ENCODE measurements around the gene EXOG. TPM values are rescaled to one million over a fixed set of nuclear protein-coding genes. Genes with fewer than 3 reads are reported as not detected.

Gene EXOG
- total and polyA plus RNA-seq, 7 donors = 2.9 to 14.5 (median 4.5) TPM

- DNase-seq (no peak), ATAC-seq (no peak)
- Histone ChIP-seq H3K27ac (no peak overlapping the region), H3K4me3 (no peak overlapping the region), H3K9me3 (no peaks in the 10 kb centered on the region), H3K4me1 (peaks cover 40% of the 10 kb centered on the region), H3K27me3 (ENCODE audit: insufficient read depth in 3 of 3, low read length in 2 of 3) (no peaks in the 10 kb centered on the region), H3K36me3 (ENCODE audit: insufficient read depth in 1 of 2, low read depth in 1 of 2) (peaks cover 0 to 15% of the 10 kb centered on the region in 2 donors)
- WGBS, 3 donors = 93 to 99% (median 98%) methylated on average over 2 of the region's 2 CpGs
- TF ChIP-seq, protein P1, sequence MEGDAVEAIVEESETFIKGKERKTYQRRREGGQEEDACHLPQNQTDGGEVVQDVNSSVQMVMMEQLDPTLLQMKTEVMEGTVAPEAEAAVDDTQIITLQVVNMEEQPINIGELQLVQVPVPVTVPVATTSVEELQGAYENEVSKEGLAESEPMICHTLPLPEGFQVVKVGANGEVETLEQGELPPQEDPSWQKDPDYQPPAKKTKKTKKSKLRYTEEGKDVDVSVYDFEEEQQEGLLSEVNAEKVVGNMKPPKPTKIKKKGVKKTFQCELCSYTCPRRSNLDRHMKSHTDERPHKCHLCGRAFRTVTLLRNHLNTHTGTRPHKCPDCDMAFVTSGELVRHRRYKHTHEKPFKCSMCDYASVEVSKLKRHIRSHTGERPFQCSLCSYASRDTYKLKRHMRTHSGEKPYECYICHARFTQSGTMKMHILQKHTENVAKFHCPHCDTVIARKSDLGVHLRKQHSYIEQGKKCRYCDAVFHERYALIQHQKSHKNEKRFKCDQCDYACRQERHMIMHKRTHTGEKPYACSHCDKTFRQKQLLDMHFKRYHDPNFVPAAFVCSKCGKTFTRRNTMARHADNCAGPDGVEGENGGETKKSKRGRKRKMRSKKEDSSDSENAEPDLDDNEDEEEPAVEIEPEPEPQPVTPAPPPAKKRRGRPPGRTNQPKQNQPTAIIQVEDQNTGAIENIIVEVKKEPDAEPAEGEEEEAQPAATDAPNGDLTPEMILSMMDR (IDR thresholded peaks at IDR 0.05) = no peak
- intact Hi-C loops (cut with DNase I) = no loop called here
Measured at GRCh38 chr3:38488949-38489348, 7.2 kb upstream of the EXOG start.

DNA sequence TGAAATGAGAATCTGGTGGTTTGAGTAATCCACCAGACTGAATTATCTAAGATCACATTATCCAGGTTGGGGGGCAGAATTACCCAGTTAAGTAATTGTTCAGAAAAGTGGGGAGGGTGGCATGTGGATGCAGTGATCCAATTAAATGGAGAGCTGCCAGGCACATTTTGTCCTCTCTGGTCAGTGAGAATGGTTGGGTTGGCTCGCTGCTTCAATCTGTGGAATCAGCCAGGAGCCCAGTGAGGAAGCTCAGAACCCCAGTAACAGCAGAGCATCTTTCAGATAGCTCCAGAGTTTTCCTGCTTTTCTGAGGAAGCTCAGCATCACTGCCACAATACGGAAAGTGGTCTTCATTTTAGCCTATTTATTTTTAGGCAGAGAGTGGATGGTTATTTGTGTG is 6.4 kb upstream of the EXOG start:
- H3K4me1 ChIP-seq = peaks cover 40% of the 10 kb centered on the region
- ATAC-seq (peak in 2 of 4 donors; percentile 53 to 73), DNase-seq (no peak)
- TF ChIP-seq, protein P1 (IDR thresholded peaks at IDR 0.05) = no peak
- H3K4me3 ChIP-seq = no peak overlapping the region
- no peak overlapping the region for H3K27ac ChIP-seq
- intact Hi-C loops (cut with DNase I) = loop anchor here in 1 of 2 donors (10.0 kb wide), 1 partner anchor 355 kb away; no protein-coding TSS in a partner anchor
- no peaks in the 10 kb centered on the region for H3K27me3 ChIP-seq (ENCODE audit: insufficient read depth in 3 of 3, low read length in 2 of 3)
- H3K9me3 ChIP-seq = no peaks in the 10 kb centered on the region
- H3K36me3 ChIP-seq (ENCODE audit: insufficient read depth in 1 of 2, low read depth in 1 of 2) = peaks cover 0 to 7% of the 10 kb centered on the region in 2 donors
- 45 to 79% (median 49%) methylated on average over 2 of the region's 2 CpGs for WGBS, 3 donors

- no peaks in the 10 kb centered on the region for H3K27me3 ChIP-seq (ENCODE audit: insufficient read depth in 3 of 3, low read length in 2 of 3)
- TF ChIP-seq, protein P1 (IDR thresholded peaks at IDR 0.05) = no peak
- no peak overlapping the region for H3K4me3 ChIP-seq
- H3K27ac ChIP-seq = no peak overlapping the region
- ATAC-seq (no peak), DNase-seq (no peak)
- peaks cover 40% of the 10 kb centered on the region for H3K4me1 ChIP-seq
- H3K36me3 ChIP-seq (ENCODE audit: insufficient read depth in 1 of 2, low read depth in 1 of 2) = no peaks in the 10 kb centered on the region
- intact Hi-C loops (cut with DNase I) = loop anchor here in 1 of 2 donors (10.0 kb wide), 1 partner anchor 354 kb away; no protein-coding TSS in a partner anchor
- no peaks in the 10 kb centered on the region for H3K9me3 ChIP-seq
- 53 to 76% (median 56%) methylated on average over 11 of the region's 11 CpGs for WGBS, 3 donors
Measured at GRCh38 chr3:38490281-38491030, 5.7 kb upstream of the EXOG start.

DNA sequence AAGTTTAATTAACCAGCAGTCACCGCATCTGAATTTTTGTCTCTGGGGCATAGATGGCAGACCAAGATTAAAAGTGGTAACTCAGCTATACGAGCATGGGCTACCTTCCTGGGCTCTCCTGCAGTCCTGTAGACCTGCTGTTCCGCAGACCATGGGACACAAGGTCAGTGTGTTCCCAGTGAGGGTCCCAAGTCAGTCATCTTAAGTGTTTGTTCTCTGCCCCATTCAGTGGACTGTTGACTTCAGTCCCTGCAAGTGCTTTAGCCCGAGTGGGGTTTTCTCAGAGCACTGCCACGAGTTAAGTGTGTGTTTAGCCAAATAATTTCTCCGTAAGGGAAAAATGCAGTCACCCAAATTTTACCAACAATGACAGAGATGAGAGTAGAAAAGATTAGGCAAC is 4.9 kb upstream of the EXOG start:
- TF ChIP-seq, protein P1 (IDR thresholded peaks at IDR 0.05) = no peak
- DNase-seq (no peak), ATAC-seq (no peak)
- WGBS, 3 donors = 79 to 83% (median 81%) methylated on average over 6 of the region's 6 CpGs
- Histone ChIP-seq H3K9me3 (no peaks in the 10 kb centered on the region), H3K27me3 (ENCODE audit: insufficient read depth in 3 of 3, low read length in 2 of 3) (no peaks in the 10 kb centered on the region), H3K27ac (no peak overlapping the region), H3K36me3 (ENCODE audit: insufficient read depth in 1 of 2, low read depth in 1 of 2) (no peaks in the 10 kb centered on the region), H3K4me3 (no peak overlapping the region), H3K4me1 (peaks cover 40% of the 10 kb centered on the region)
- intact Hi-C loops (cut with DNase I) = loop anchor here in 1 of 2 donors (10.0 kb wide), 1 partner anchor 354 kb away; no protein-coding TSS in a partner anchor

All from psoas muscle (tissue), 8 donors.